Sciatic nerve (tissue), 2 donors: ENCODE results near the gene CAMK1. TPM values are rescaled to one million over a fixed set of nuclear protein-coding genes. Genes with fewer than 3 reads are reported as not detected.
A peak's percentile ranks its signal among the peaks of the same experiment; 100 is the strongest.

Source experiments
- ATAC-seq: fragments of 200-7000 bp; cut with Tn5 transposase; one replicate; pipeline ENCODE4 v1.9.1; 2020; ENCODE audit warnings: mild to moderate bottlenecking, moderate library complexity
- DNase-seq: peaks from one replicate; pipeline ENCODE4 v3.0.0-alpha.2; 2020; ENCODE audit warnings: low spot score
- intact Hi-C: fragments of 100-400 bp; cut with DNase I; formaldehyde crosslinking; loops from one replicate; pipeline ENCODE4 v1.14.2; 2022
- total RNA-seq: library from RNA; stranded (reverse); fragmentation: NEBNext Ultra II Directional; extraction: Animal tissue kit (Norgen Biotek cat#: 25700); gene quantifications from one replicate; pipeline ENCODE4 v1.2.1, GENCODE V29; 2021
- donor health status: DM: no; HTN: no; CAD: no.
- donor health status: DM: no; HTN: no; CAD: no.

Gene CAMK1
- 26.9 TPM for total RNA-seq

DNA sequence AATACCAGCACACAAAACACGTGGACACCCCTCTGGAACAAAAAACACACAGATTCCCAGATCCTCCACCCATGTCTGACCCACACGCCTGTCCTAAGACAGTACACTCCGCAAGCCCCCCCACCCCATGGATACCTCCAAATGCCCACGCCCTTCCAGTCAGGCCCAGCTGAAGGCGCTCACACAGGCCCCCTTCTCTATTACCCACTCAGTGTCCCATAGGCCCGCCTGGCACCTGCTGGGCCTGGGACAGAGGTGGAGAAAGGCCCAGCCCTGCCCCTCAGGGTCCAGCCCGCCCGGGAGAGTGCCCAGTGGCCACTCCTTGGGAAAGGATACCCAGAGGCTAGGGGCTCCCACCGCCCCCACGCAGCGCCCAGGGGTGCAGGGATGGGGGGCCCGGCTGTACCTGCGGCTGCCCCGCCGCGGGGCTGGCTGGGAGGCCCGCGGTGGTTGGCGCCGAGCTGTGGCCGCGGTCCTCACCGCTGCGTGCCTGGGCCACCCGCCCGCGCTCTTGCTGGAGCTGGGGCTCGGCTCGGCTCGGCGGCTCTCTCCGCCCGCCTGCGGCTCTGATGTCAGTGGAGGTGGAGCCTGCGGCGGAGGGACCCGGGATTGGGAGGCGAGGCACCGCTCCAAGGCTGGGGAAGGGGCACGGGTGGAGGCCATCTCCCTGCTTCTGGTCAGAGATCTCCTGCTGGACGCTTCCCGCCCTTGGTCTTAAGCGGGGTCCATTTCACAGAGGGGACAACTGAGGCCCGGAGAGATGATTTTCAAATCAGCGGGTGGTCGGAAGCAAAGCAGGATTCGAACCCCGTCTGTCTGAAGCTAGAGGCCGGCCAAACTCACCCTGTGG, at the start of gene CAMK1:
Gene CAMK1, minus strand, starts transcription at position 522 of the 850 bp plus-strand sequence. CDS start 2,198 bp downstream, outside the sequence.
- intact Hi-C loops: no loop called here
- peak; percentile 95 for ATAC-seq
- DNase-seq: peak; percentile 91

DNA sequence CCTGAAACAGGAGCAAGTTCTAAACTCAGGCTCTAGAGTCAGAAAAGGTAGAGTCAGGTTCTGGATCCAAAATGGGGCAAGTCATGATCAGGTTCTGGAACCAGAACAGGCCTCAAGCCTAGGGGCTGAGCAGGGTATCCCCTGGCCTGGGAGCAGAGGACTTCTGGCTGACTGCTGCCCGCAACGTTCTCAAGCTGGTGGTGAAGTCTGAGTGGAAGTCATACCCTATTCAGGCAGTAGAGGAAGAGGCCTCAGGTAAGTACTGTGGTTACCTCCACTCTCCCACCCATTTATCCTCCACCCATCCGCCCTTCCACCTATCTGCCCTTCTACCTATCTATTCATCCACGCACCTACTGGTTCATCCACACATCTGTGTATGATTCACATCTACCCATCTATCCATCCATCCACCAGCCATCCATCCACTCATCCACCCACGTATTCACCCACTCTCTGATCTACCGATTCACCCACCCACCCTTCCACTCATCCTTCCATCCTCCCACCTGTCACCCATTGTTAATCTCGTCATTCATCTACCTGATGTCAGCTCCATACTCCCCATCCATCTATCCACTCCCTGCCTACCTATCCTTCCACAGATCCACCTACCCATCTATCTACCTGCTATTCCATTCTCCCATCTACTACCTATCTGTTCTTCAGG, 49.1 kb upstream of the CAMK1 start:
- no peak for DNase-seq
- intact Hi-C loops: no loop called here
- ATAC-seq: no peak

DNA sequence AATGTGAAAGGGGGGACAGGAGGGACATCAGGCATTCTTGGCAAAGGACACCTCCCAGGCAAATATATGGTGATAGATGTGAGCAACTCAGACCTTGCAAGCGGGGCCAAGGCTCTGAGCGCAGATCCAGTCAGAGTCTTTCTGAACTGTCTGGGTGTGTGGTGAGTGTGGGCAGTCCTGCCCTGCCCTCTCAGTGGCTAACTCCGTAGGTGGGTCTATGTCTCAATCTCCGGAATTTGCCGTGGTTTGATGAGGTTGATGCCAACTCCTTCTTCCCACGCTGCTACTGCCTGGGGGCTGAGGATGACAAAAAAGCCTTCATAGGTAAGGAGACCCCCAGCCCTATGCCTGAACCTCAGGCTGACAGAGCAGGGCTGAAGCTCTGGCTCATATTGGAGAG, 47.7 kb upstream of the CAMK1 start:
- DNase-seq (no peak), ATAC-seq (no peak)
- intact Hi-C loops: no loop called here

DNA sequence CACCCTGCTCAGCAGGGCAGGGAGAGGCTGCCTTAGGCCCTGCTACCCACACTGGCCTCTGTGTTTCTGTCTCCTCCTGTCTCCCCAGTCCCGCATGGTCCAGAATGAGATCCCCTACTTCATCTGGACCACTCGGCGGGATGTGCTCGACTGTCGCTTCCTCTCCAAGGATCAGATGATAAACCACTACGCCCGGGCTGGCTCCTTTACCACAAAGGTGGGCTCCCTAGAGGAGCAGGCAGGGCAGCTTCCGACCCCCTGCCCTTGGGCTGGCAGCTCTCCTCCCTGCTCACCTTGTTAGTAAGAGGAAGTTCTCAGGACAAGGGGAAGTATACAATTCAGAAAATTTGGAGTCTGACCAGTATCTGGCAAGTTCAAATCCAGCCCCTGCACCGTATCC, 46.2 kb upstream of the CAMK1 start:
- ATAC-seq (no peak), DNase-seq (no peak)
- intact Hi-C loops: no loop called here

DNA sequence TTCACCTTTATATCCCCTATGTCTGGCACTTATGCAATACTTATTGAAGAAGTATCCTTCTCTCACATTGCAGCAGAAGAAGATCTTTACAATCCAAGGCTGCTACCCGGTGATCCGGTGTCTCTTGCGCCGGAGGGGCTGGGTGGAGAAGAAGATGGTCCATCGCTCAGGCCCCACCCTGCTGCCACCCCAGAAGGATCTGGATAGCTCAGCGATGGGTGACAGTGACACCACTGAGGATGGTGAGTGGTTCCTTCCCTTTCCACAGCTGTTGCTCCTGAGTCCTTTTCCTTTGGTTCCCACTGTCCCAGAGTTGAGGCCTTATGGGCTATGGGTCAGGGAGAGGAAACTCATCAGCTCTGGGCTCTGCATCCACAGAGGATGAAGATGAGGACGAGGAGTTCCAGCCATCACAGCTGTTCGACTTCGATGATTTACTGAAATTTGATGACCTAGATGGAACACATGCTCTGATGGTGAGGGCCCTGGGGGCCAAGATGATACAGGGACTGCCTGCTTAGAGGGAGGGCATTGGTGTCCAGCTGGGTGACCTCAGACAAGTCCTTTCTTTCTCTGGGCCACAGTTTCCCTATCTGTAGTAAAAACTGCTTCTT, 43.2 kb upstream of the CAMK1 start:
- intact Hi-C loops: no loop called here
- no peak for DNase-seq
- ATAC-seq: no peak

DNA sequence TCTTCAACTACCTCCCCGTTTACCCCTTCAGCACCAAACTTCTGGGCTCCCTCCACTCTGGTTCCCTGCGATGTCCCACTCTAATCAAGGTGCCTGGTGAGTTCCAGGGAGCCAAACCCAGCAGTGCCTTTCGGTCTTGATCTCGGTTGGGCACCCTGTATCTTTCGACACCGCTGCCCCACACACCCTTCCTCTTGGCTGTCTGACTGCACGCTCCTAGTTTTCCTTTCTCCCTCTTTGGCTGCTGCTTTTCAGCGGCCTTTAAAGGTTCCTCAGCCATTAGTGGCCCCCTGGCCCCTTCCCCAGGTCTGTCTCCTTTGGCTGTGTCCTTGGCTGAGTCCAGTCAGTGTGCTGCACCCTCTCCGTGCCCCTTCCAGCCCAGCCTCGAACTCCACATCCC, 41.1 kb upstream of the CAMK1 start:
- peak; percentile 9 for ATAC-seq
- intact Hi-C loops: no loop called here
- no peak for DNase-seq

GRCh38 chr3:9810433-9810770, 40.7 kb upstream of the CAMK1 start:
- intact Hi-C loops: no loop called here
- no peak for DNase-seq
- ATAC-seq: peak; percentile 33

DNA sequence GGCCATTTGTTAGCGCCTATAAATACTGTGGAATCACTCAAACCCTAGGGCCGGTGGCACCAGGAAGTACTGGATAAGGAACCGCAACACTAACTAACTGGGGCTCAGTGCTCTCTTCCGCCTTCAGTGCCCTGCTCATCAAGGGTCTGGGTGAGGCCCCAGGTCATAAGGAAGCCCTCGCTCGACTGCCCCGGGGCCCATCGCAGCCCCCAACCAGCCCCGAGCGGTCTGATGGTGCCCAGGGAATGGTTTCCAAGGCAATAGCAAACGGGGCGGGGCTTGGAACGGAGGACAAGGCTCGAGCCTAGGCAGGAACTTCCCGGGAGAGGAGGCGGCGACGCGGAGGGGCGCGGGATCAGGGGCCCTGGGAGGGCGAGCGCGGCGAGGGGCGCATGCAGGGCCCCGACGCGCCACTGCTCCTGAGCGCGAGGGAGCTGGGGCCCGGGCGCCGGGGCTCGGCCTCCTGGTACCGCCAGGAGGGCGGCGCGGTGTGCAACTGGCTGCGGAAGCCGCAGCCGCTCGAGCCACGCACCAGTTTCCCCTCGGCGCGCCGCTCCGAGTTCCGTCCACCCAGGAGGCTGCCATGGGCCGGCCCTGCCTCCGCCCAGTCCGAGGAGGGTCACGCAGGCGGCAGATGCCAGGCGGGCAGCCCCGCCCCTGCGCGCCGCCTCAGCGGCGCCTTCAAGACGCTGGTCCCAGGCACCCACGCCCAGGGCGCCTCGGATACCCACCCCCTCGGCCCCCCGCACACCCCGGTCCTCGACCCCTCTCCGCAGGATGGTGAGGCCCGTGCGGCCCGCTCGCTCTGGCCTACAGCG, 40.1 kb upstream of the CAMK1 start, which contains the start of gene TTLL3:
Gene TTLL3, plus strand, starts transcription at position 648 of the 818 bp plus-strand sequence. CDS start 400 bp downstream, outside the sequence.
- intact Hi-C loops: no loop called here
- peak; percentile 89 for DNase-seq
- ATAC-seq: peak; percentile 84

DNA sequence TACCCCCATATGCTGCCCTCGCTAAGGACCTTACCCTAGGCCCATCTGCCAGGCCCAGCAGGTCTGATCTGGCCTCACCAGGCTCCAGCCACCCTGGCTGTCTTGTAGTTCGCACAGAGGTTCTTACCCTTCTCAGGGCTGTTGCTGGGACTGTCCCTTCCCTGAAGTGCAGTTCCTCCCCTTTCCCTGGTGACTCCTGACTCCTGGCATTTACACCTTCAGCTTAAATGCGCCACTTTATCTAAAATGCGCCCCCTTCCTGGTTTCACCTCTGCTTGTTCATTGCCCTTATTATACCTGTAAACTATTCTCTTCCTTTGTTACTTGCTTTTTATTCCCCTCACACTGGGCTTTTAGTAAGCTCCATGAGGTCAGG, 39.5 kb upstream of the CAMK1 start:
- peak; percentile 20 for ATAC-seq
- DNase-seq: no peak
- intact Hi-C loops: no loop called here

DNA sequence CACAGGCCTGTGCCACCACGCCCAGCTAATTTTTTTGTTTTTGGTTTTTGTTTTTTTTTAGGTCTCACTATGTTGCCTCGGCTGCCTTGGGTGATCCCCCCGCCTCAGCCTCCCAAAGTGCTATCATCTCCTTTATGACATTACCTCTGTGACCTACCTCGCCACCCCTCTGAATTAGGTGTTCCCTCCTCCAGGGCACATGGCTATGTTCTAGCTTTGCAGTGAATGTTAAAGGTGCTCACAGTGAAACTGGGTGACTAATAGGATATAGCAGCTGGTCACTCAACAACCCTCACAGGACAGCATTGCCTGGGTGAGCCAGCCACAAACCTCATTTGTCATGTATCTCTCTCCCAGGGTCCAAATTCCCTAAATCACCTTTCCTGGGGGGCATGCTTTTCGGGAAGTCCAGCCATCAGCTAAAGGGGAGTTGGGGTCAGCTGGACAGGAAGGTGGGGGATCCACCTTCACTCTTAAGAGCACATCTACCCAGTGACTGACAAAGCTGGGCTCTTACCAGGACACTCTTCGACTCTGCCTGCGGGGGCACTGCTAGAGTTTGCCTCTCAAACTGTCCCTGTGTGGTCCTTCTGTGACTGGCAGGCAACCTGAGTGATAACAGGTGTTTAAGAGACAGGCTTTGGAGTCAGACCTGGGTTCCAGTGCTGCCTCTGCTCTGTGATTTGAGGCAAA, 38.7 kb upstream of the CAMK1 start:
- intact Hi-C loops: no loop called here
- ATAC-seq: no peak
- DNase-seq: no peak

GRCh38 chr3:9807981-9808344, 38.2 kb upstream of the CAMK1 start:
- no peak for DNase-seq
- ATAC-seq: no peak
- intact Hi-C loops: no loop called here

DNA sequence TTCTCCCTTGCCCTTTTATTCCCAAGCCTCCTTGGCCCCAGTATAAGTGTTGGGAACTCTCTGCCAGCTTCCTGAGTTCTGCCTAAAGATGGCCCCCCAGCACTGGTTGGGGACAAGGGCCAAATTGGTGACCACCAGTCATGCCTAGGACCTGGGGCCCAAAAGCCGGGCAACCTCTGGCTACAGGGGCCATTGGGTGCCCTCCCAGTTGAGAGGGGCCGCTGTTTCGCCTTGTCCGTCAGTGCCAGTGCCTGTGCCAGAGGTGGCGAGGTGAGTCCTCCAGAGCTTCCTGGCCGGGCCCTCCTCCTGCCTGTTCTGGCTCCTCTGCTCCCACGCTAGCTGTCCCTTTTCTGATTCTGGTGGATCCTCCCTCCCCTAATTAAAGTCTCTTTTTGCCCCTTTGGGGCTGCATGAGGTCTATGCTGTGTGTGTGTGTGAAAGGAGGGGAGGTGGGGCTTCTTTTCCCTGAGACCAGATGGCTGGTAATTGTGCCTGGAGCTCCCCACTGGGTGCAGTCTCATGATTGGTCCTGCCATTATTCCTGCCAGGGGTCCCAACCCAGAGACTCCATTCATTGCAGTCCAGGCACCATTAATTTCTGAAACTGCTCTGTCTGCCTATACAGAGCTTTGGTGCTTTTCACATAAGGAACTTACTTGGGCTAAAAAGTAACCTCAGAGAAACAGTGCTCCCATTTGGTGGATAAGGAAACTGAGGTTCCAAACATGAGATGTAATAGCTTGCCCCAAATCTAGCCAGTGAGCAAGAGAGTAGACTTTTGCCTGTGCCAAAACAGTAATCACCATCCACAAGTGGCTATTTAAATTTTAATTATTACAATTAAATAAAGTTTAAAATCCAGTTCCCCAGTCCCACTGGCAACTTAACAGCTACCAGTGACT, 37.2 kb upstream of the CAMK1 start:
- no peak for ATAC-seq
- intact Hi-C loops: no loop called here
- no peak for DNase-seq

GRCh38 chr3:9806137-9806536, 36.4 kb upstream of the CAMK1 start:
- ATAC-seq (no peak), DNase-seq (no peak)
- intact Hi-C loops: no loop called here

DNA sequence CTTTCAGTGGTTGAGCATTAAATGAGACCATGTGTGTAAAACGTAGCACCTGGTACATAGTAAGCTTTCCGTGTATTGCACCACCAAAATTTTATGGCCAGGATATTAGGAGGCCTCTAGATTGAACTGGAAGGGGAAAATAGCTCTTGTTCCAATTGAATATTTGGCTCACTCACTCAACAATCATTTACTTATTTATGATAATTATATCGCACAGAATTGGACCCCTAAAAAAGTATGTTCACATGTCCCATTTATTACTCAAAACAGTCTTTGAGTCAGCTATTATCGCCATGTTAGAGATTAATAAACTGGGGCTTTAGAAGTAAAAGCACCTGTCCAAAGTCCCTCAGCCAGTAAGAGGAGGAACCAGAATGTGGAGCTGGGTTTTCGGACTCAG, 35.2 kb upstream of the CAMK1 start:
- ATAC-seq: no peak
- intact Hi-C loops: no loop called here

DNA sequence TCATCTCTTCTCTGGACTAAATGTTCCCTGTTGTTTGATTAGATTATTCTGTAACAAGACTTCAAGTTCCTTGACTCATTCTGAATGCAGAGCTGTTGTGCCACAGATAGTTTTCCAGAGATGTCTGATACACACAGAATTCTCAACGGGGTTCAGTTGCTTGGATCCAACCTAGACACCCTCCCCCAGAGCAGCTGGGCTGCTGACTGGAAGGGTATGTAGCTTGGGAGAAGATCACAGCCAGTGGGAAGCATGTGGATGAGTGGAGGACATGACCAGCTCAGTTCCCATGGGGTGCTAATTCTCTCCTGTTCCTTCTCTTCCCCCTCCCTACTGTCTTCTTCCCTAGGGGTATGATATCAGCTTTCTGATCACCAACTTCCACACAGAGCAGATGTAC, 33.7 kb upstream of the CAMK1 start:
- DNase-seq (no peak), ATAC-seq (no peak)
- intact Hi-C loops: no loop called here

More for the DNA sequence above, 35.2 kb upstream of the CAMK1 start:
- DNase-seq: no peak

GRCh38 chr3:9800529-9800928, 30.8 kb upstream of the CAMK1 start:
- ATAC-seq (no peak), DNase-seq (no peak)
- intact Hi-C loops: no loop called here

DNA sequence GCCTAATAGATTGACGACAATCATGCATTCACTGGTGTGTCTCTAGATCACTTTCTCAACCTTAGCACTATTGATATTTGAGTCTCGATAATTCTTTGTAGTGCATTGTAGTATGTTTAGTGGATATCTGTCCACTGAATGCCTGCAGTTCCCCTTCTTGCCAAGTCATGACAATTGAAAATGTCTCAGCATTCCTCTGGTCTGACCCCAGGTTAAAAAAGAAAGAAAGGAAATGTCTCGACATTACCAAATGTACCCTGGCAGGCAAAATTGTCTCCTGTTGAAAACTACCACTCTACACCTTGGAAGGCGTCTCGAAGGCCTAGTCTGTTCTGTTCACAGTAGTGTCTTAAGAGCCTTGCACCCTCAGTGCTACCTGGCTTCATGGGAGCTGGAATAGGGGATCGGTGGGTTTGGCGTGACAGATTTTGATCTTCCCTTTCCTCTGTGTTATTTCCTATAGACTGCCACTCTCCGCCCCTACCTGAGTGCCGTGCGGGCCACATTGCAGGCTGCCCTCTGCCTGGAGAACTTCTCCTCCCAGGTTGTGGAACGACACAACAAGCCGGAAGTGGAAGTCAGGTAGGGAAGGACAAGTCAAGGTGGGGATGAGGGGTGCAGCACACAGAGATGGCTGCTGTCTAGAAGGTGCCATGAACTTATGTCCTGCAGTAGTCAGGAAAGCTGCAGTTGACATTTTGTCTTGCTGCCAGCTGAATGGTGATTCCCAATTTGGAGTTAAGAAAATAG, 27.6 kb upstream of the CAMK1 start:
- intact Hi-C loops: no loop called here
- DNase-seq: no peak
- no peak for ATAC-seq
